AG04449 (cell line): Measurements from ENCODE around the gene LRRC8D.

Experiments used
- CTCF ChIA-PET: fragments of 350-600 bp; formaldehyde crosslinking; extraction: SDS; loops from one replicate; lab custom pipeline; 2021; ENCODE audit warnings: antibody characterized with exemption; lab: Yijun Ruan, JAX
- POLR2A ChIA-PET: fragments of 400-600, 350-600 bp; formaldehyde crosslinking; extraction: SDS; loops from one replicate; lab custom pipeline; 2020; ENCODE audit warnings: antibody characterized with exemption, inconsistent platforms; lab: Yijun Ruan, JAX
- DNase-seq: peaks from one replicate; pipeline ENCODE4 v3.0.0-alpha.2; 2010; ENCODE audit warnings: low read depth, low spot score
- H3K4me3 ChIP-seq: 2 replicates; pipeline ENCODE4 v1.5.1; 2011; ENCODE audit warnings: low read depth, mild to moderate bottlenecking, control low read depth, low read length
- TF ChIP-seq, protein P1 (sequence below): IDR thresholded peaks from one replicate; pipeline ENCODE4 v1.5.1; 2011; ENCODE audit warnings: mild to moderate bottlenecking, moderate library complexity, low read length, control low read depth, inconsistent platforms; ENCODE audit not compliant: insufficient read depth; ENCODE audit errors: missing control alignments

LRRC8D gene

DNA sequence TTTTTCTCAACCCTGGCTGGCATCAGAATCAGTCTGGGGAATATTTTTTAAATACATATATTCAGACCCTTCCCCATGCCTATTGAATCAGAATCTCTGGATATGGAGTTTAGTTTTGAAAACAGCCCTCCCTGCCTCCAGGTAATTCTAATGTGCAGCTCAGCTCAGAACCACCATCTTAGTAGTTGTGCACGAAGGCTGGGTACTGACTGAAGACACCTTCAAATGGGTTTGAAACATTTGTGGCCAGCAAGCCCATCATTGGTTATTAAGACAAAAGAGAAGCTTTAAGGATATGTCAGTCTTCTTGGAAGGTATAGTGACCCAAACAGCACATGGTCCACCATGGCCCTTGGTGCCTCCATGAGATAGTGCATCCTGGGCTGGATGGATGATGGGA lies 7.1 kb downstream of the LRRC8D start:
- CTCF ChIA-PET: interaction anchor here (1.4 to 2.0 kb wide), 2 partner anchors 13 to 15 kb away, joined by 3 to 9 read pairs; no protein-coding TSS in a partner anchor
- TF ChIP-seq, protein P1, sequence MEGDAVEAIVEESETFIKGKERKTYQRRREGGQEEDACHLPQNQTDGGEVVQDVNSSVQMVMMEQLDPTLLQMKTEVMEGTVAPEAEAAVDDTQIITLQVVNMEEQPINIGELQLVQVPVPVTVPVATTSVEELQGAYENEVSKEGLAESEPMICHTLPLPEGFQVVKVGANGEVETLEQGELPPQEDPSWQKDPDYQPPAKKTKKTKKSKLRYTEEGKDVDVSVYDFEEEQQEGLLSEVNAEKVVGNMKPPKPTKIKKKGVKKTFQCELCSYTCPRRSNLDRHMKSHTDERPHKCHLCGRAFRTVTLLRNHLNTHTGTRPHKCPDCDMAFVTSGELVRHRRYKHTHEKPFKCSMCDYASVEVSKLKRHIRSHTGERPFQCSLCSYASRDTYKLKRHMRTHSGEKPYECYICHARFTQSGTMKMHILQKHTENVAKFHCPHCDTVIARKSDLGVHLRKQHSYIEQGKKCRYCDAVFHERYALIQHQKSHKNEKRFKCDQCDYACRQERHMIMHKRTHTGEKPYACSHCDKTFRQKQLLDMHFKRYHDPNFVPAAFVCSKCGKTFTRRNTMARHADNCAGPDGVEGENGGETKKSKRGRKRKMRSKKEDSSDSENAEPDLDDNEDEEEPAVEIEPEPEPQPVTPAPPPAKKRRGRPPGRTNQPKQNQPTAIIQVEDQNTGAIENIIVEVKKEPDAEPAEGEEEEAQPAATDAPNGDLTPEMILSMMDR: no peak
- no peak overlapping the region for H3K4me3 ChIP-seq
- POLR2A ChIA-PET: no interaction called here
- no peak for DNase-seq

DNA sequence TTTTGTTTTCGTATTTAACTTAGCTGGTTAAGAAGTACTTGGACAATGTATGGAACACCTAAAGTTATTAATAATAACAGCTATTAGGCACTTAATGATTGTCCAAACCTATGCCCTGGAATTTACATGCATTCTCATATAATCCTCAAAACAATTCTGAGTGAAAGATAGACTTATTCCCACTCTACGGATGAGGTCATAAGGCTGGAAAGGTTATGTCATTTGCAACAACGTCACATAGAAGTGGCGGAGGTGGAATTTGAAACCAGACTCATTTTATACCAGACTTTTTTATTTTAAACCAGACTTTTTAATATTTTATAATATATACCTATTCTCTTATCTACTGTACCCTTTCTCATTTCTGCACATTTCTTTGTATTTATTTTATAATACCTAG lies 8.4 kb downstream of the LRRC8D start:
- DNase-seq: no peak
- POLR2A ChIA-PET: no interaction called here
- H3K4me3 ChIP-seq: no peak overlapping the region
- CTCF ChIA-PET: interaction anchor here (1.3 kb wide), 1 partner anchor 11 kb away, joined by 3 read pairs; no protein-coding TSS in a partner anchor
- TF ChIP-seq, protein P1: no peak

DNA sequence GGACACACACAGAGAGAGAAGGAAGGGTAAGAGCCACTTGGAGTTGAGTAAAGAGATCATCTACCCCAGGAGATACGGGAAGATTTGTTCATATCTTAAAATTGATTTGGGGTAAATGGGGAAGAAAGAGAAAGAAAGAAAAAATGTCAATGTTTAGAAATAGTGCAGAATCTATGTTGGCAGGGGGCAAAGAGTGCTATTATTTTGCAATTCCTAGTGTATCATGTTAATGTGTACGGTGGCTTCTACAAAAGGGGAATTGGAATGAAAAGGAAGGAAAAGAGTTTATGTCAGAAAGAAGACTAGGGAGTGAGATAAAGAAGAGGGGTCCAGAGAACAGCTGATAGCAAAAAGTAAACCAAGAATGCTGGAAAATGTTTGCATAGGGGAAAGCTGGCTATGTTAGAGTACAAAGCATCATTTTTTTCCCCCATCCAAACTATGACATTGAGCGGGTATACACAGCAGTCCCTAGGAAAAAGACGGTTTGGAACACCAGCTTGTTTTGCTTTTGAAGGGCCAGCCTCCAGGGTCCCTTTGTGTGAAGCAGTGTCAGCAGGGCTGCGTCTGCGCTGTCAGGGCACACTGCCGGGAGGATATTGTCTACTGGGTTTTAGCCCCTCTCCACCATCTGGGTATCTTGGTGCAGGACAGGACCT lies 10.8 kb downstream of the LRRC8D start:
- POLR2A ChIA-PET: interaction anchor here (0.6 kb wide), 1 partner anchor 129 kb away, joined by 4 read pairs; no protein-coding TSS in a partner anchor
- DNase-seq: no peak
- CTCF ChIA-PET: interaction anchor here (1.1 to 1.4 kb wide), 2 partner anchors 11 to 18 kb away, joined by 3 read pairs; no protein-coding TSS in a partner anchor
- TF ChIP-seq, protein P1: no peak
- no peak overlapping the region for H3K4me3 ChIP-seq

DNA sequence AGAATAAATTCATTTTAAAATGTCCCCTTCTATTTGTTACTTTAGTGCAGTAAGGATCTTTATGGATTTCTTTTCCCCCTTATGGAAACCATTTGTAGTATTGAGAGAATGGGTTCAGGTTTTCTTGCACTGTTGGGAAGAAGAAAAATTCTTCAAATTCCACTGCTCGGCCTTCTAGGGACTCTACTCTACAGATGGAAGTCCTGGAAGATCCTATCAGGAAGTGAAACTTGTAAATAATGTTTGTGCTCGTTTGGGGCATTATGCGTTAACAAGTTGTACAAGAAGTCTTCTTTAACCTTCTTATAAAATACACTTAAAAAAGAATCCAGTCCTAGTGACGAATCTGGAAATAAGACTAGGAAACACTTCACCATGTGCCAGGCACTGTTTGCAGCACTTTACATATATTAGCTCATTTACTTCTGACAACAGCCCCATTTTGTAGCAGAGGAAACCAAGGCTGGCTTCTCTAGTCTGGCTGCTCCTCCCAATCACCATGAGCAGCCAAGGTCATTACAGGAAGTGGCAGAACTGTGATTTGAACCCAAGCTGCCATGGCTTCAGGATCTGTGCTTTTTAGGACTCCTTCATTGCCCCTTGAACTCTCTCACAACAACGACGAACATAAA lies 11.8 kb downstream of the LRRC8D start:
- ChIA-PET POLR2A (no interaction called here), CTCF (interaction anchor here (1.1 to 4.2 kb wide), 2 partner anchors 10 to 19 kb away, joined by 3 to 19 read pairs; no protein-coding TSS in a partner anchor)
- TF ChIP-seq, protein P1: no peak
- DNase-seq: no peak
- H3K4me3 ChIP-seq: no peak overlapping the region

DNA sequence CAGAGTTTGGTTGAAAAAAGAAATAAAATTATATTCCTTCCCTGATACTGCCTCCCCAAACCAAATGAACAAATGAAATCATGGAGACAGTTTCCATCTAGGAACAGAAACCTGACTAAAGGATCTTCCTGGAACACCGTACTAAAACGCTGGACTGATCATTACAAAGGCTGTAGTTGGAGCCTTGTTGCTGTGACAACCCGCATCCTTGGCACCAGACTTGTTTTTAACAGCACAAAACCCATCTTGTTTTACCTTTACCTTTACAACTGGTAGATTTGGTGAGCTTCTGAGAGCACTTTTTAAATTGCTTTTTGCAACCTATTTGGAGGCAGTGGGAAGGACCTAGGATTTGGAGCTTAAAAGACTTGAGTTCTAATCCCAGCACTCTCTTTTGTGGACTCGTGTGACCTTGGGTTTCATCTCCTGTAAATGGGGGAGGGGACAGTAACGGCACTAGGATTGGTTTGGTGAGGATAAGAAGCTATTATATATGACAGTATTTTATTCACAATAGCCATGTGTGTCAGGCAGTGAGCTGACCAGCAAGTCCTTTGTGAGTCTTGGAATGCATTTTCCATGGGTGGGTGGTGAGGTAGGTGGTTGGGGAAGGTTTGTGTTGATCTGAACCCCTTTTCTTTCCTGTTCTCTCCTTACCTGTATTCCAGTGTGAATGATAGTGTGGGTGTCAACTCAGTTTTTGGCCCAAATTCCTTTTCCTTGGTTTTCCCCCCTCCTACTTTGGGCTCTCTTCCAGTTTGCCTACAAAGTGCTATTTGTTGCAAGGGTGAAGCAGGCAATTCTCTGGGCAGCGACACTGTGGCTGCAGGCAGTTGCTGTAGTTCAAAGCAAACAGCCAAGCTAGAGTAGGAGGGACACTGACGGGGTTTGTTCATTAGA lies 12.6 kb downstream of the LRRC8D start:
- no peak for DNase-seq
- POLR2A ChIA-PET: no interaction called here
- TF ChIP-seq, protein P1: no peak
- CTCF ChIA-PET: interaction anchor here (0.8 to 4.2 kb wide), 3 partner anchors 10 to 55 kb away, joined by 3 to 19 read pairs (median 5); no protein-coding TSS in a partner anchor
- H3K4me3 ChIP-seq: no peak overlapping the region
